Gastrocnemius medialis (tissue), 4 donors: ENCODE data around the gene TM4SF20.

ENCODE experiments used
- CTCF ChIP-seq, 5 experiments: fragments of 450-650 bp in 3 of 5; fragments of 200-600 bp in 2 of 5; sonication (generic) in 2 of 5; IDR thresholded peaks in 4 of 5; conservative IDR thresholded peaks in 1 of 5; 1 replicate in 4 of 5; 2 replicates in 1 of 5; pipeline ENCODE4 v1.5.1; 2016 to 2019; ENCODE audit warnings: antibody characterized with exemption in 5 of 5, mild to moderate bottlenecking in 3 of 5, moderate library complexity in 3 of 5
- POLR2A ChIP-seq, 2 donors: fragments of 450-650 bp; IDR thresholded peaks; one replicate each; pipeline ENCODE4 v1.6.1; 2017; ENCODE audit warnings: antibody characterized with exemption in 2 of 2, mild to moderate bottlenecking in 2 of 2, moderate library complexity in 2 of 2

- TF ChIP-seq CTCF (IDR thresholded peaks at IDR 0.05 in 4 of 5, conservative IDR thresholded peaks at IDR 0.05 in 1 of 5): no peak
- TF ChIP-seq POLR2A (IDR thresholded peaks at IDR 0.05): no peak
These were observed 36.7 kb upstream of the TM4SF20 start for GRCh38 chr2:227415538-227416424.
